GM21717 (cell line): ENCODE measurements around the gene ANKRD44.

ENCODE experiments used
- ATAC-seq: cut with Tn5 transposase; IDR thresholded peaks from one replicate; pipeline ENCODE4 v1.9.1; 2021; ENCODE audit warnings: mild to moderate bottlenecking, moderate library complexity; ENCODE audit not compliant: unreplicated experiment

Gene ANKRD44

DNA sequence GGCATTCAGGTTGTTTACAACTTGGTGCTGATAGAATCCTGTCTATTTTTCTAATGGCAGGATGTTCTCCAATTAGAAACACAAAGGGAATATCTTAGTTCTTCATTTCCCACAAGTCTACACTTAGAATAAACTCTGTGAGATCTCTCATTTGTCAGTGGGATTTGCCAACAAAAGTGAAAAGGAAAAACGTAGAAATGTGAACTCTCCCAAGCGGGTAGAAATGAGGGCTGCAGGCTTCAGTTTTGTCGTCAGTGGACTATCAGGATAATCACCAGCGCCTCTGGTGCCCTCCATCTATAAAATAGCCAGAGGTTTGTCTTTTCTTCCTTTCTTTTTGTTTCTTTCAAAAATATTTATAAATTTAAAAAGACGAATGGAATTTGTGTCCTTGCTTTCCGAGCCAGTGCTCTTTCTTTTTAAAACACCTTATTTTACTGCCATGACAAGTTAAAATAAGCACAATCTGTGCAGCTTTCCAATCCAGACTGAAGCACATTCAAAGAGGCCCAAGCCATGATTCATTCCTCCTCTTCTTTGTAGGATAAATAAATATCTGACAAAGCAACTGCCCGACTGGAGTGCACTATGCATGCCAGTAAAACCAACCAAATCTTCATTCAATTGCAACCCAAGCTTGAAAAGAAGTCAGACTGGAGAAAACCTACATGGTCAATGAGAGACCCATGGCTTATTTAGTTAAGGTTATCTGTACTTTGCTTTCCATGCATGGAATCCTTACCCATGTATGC lies 185.8 kb downstream of the ANKRD44 start:
- no peak for ATAC-seq

DNA sequence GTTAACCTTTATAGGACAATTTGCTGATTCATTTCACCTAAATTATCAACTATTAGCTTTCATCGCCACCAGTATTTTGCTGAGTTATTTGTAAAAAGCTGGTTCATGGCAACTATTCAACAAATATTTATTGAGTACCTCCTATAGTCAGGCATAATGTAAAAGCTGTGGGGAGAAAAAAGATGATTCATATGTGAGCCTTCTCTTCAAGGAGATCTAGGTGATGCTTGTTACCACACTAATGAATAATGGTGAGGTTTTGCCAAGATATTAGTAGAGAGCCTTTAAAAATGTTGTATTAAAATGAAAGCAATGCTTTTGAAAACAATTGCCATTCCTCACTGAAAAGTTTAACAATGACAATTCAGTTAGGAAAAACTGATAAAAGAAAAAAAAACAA lies 187.8 kb downstream of the ANKRD44 start:
- no peak for ATAC-seq

DNA sequence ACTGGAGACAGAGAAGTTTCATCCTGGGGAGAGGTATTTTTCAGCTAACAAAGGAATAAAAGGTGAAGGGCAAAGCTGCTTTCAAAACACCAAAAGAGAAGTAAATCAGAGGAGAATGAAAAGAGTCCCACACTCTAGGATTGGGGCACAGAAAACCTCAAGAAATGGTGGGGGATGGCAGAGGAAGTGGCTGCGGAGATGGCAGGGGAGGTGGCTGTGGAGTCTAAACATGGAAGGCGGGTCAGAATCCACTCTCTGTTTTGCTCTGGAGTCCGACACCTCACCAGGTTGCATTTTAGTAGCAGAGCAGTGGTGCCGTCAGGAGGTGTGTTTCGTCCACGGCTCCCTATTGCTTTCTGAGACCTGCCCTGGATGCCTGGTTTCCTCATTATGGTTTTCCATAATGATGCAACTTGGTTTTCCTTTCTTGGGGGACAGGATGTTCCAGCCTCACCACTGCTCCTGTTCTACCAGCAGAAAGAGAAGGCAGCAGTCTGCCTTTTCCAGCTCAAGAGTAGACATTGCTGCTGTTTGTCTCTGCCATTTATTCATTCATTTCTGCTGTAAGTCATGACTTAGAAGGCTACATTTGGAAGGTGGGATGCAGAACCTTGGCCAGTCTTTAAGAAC lies 188.7 kb downstream of the ANKRD44 start:
- no peak for ATAC-seq

DNA sequence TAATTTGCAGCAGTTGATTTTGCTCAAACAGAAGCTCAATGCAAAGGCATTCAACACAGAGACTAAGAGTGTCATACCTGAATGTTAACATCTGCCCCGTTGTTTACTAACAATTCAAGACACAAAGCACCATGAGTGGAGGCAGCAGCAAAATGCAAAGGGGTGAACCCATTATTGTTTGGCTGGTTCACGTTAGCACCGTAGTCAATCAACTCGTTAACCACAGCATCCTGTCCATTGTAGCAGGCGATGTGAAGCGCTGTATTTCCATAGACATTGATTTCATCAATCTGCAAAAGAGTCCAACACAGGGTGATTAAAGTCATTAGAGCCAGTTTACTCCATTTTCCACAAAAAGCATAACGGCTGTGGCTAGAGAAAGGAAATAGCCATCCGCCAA lies 189.3 kb downstream of the ANKRD44 start:
- no peak for ATAC-seq

DNA sequence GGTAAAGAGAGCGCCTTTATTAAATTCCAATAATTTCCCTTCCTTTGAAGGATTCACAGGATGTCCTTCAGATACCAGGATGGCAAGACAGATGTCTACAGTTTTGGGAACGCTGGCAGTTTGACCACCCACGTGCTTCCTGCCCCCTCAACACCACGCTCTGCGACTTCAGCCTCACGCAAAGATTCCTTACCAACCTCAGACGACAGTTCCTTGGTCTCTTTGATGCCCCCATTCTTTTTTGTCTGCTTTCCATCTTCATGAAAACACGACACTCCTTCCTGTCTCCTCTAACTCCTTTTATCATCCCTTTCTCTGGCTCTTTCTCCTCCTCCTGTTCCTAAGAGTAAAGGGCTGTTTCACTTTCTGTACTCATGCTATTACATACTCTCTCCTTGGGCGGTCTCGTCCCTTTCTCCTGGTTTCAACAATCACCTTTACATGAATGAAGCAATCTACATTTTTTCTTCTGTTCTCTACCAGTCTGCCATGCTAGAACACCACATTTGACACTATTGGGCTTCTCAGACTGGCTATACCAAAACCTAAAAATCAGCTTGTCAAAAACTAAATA lies 194.2 kb downstream of the ANKRD44 start:
- ATAC-seq: no peak

DNA sequence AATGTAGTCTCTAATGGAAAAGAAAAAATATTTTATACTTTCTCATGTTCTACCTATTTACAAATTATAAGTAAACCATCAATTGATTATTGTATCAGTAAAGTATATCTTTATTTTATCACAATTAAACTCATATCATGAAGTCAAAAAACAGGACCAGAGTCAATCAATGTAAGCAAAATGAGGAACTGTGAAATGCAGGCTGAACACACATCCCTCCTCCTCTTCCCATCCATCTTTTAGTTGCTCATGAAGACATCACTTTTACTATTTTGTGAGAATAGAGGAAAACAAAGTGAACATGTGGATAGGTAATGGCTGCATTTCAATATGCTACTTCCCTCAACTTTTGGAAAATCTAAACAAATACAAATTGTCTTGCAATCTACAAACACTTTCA lies 195.3 kb downstream of the ANKRD44 start:
- ATAC-seq: no peak

DNA sequence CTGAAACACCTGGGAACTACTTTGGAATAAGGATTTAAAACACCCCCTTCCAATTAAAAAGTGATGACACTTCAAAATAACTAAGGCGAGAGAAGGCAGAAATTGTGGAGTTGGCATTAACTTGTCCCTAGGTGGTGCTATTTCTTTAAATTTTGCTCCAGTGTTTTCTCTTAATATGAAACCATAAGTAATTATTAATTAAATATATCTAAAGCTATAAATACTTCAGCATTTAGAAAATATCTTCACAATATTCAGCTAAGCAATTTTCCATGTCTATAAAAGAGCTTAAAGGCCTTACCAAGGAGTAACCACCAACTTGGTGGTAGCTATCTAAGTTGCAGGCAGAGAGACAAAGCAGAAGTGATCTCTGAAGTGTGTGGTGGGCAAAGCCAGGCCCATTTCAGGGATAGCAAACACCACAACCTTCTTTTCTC lies 197.3 kb downstream of the ANKRD44 start:
- peak; percentile 52 for ATAC-seq

DNA sequence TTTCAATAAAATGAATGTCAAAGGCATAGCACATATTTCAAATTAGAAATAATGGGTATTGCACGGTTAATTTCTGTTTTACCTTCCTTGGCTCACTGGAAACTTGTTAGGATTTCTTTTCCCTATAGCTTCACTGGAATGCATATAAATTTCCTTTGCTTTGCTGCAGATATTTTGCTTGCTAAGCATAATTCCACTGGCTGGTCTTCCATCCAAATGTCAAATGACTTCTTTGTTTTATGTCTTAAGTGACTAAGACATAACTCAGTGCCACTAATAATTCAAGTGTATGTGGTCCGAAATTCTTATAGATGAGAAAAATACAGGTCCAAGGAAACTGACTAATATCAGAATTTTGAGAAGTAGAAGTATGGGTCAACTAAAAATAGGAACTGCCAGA lies 201.3 kb downstream of the ANKRD44 start:
- no peak for ATAC-seq

DNA sequence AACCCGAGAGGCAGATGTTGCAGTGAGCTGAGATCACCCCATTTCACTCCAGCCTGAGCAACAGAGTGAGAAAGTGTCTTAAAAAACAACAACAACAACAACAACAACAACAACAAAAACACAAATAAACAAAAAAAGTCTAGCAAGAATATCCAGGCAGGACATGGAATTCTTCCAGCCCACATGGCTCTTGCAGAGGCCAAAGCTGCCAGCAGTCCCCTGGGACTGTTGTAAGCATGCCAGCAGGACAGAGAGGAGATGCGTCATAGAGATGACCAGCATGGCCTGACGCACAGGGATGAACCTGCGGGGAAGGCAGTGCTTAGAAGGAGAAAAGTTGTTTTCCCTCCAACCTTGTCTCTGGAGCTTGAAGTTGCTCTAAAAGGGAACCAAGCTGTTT lies 201.8 kb downstream of the ANKRD44 start:
- ATAC-seq: no peak

DNA sequence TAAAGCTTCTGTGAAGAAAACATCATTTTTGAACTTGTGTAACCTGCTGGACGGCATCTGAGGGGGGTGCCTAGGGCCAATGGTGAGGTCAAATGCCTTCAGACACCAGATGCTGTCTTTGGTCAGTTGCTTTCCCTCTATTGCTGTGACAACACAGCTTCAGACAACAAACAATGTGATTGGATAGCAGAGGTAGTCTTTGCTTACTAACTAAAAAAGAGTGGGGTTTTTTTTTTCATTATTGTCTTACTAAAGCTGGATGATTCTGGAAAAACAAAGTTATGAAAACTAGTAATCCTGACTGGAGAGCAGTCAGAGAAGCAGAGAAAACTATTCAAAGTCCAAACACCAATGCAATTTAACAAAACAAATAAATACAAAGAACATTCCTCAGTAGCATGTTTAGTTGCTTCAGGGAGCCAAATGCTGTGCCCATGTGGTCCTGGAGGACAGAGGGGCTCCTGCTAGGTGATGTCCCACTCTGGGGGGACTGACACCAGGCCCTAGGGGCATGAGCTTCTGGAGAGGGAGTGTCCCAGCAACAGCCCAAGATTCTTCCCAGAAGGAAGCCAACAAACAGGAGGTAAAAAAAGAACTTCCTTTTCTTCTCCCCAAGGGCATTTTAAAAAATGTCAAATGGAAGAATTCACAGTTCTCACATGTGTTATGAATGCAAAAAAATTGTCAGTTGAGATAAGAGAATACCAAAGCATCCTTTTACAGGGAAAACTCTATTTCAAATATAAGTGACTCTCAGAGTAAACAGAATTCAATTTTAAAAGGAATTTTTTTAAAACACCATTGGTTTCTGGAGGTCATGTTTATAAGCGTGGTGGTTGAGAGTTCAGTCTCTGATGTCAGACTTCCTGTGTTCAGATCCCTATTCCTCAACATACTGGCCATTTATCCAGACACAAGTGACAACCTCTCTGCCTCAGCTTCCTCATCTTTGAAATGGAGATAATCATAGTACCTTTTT lies 203.0 kb downstream of the ANKRD44 start:
- ATAC-seq: no peak

DNA sequence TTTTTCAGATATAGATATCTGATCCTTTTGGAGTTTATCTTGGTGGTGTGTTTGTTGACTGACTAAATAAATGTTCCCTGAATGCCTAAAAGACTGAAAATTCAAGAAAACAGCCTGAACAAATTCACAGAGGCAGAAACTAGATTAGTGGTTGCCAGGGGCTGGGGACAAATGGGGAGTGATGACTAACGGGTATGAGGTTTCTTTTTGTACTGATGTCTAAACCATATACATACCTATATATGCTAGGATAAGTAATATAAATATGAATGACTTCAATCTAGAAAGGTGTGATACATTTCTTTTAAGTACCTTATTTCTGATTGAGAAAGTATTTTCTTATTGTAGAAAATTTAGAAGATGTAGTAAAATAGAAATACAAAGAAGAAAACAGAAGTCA lies 207.2 kb downstream of the ANKRD44 start:
- no peak for ATAC-seq

DNA sequence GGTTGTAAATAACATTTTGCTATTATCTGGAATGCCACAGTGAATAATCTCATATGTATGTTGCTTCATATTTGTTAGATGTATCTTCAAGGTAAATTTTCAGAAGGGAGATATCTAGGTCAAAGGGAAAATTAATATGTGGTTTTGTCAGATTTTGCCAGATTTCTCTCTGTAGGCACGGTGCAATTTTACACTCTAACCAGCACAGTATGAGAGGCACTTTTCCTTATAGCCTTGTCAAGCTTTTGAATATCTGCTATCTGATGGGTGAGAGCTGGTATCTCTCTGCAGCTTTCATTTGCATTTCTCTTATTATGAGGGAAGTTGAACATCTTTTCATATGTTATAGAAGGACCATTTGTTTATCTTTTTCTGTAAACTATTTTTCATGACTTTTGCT lies 208.3 kb downstream of the ANKRD44 start:
- no peak for ATAC-seq

DNA sequence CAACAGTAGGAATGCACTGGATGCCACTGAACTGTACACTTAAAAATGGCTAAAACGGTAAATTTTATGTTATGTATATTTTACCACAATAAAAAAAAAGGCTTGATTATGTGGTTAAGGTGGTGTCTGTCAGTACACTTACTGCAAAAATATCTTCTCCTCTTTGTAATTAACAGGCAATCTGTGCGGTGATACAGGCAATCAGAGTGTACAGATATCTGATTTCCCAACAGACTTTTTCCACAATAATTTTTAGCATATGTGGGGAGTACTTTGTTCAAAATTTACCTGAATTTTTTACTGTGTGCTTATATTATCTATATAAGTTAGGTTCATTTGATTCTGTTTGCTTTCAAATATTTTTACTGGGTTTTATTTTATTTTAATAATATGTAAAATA lies 209.1 kb downstream of the ANKRD44 start:
- no peak for ATAC-seq

DNA sequence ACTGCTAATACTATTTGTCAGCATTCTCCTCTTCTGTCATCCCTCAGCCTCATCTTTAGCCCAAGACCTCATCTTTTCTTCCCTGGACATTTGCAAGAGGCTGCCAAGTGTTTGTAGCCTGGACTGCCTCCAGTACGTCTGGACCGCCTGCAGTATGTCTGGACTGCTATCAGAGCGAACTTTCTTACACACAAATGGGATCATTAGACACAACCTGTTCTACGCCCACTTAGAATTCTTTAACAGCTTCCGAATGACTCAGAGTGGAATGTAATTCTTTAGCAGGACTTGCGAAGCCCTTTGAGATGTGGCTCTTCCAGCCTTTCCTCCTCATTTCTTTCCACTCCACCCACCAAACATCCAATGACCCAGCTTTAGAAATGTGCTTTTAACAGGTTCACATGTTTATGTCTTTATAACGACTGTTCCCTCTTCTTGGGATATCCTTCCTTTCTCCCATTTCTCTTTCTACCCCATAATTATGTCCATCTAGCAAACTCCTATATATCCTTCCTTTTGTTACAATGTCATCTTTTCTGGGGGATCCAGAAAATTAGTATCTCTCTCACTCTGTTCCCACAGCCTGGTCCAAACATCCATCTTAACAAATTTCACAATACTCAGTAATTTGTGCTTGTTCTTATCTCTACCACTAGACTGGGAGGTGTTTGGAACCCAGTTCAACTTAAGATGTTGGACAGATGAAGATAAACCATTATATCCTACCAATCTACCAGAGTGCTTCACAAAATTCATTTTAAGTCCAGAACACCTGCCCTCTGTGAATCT lies 212.8 kb downstream of the ANKRD44 start:
- no peak for ATAC-seq

DNA sequence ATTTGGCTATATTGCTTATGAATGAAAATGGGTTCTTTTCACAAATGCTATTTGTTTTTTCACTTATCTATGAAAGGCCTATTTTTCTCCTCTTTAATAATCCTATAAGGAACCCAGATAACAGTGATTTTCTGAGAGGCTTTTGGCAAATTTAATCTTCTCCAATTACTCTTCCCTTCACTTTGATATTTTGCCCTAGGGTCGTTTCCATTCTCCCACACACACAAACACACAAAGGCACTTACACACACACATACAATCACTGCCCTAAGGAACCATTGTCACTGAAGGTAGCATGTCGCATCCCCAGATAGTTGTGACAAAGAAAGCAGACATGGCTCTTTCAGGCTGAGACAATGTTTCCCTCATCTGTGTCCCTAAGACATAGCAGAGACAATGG lies 213.9 kb downstream of the ANKRD44 start:
- no peak for ATAC-seq

DNA sequence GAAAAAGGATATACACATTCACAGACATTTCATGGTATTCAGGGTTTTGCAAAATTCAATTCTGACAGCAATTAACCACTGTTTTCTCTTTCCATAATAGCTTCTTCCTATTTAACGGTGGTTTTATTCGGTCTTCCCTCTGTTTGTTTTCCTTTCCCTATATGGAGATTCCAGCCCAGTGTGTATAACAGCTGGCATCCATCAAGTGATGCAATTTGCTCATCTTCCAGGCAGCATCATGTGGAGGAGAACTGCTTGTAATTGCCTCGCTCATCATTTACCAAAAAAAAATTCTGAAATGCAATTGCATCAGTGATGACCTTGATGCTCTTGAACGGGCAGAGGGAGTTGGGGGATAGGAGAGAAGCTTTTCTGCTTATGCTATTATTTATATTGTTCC lies 218.1 kb downstream of the ANKRD44 start:
- no peak for ATAC-seq

DNA sequence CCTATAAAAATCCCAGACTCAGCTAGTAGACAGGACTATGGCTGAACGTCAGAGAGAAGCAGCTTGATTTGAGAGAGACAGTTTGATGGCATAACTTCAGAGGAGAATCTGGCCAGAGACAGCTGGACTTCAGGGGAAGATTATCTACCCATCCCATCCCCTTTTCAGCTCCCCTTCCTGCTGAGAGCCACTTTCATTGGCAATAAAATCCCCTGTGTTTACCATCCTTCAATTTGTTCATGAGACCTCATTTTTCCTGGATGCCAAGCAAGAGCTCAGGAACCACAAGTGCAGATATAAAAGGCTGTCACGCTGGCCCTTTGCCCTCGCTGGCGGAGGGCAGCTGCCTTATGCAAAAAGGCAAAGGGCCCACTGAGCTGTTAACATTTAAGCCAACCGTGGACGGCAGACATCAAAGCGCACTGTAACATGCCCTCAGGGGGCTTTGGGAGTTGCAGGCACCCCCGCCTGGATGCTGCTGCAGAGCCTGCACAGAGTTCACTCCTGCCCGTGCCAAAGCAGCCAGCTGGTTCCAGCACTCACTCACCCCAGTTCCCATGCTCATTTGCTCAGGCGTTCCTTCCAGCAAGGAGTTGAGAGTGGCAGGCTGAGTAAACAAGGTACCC lies 219.7 kb downstream of the ANKRD44 start:
- no peak for ATAC-seq

DNA sequence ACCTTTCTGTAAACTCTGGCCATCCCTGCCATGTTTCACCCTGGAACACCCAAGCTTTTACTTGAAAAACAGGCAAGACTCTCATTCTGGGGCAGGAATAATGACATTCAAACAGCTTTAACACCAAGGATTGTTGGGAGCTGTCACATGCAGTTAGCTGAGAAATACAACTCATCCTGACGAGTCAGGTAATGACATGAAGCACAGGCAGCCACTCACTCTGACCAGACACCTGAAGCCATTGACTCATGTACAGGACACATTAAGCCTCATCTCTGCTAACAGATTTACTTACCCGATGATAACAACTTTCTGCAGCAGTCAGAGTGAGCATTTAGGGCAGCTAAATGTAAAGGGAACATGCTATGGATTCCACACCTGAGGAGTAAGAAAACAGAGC lies 220.9 kb downstream of the ANKRD44 start:
- ATAC-seq: no peak

DNA sequence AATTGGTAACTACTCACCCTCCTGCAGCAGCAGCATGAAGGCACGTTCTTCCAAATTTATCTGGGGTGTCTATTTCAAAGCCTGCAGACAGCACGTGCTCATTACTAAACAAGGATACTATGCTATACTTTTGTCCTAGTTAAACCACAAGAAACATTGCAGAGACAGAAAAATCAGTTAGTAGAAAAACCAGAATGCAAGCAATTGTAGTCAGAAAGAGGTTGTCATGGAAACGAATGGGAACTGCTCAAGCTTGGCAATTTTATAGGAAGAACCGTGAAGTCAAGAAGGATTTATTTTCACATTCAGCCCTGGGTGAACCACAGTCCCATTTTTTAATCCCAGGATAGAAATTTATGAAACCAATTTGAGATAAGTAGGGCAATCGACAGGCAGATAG lies 221.9 kb downstream of the ANKRD44 start:
- ATAC-seq: no peak

DNA sequence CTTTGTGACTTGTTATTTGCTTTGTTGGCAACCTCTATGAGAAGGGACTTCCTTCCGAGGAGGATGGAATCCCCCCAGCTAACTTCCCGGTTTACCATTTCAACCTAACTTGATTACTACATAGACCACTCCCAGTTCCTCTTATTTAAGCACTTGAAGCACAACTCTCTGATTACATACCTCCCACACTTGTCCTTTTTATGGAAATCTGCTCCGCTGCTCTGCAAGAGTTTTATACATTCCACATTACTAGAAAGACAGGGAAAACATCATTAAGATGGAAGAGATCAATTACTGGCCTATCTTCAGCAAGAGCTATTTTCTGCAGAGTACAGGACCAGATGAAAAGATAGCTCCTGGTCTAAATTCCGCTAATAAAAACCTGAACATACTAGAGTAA lies 224.1 kb downstream of the ANKRD44 start:
- ATAC-seq: peak; percentile 80
